ENCODE results near the gene LEMD2. TPM values are rescaled to one million over a fixed set of nuclear protein-coding genes. Genes with fewer than 3 reads are reported as not detected.

The LEMD2 gene
- total RNA-seq, 2 donors from 2014 or later: 62.6 to 66.7 TPM

GRCh38 chr6:33766921-33767907 lies 21.7 kb downstream of the LEMD2 start:
- DNase-seq (no peak), ATAC-seq (no peak)
- intact Hi-C loops (cut with DNase I, micrococcal nuclease): loop anchor here in 1 of 2 donors (10.0 kb wide), 1 partner anchor 182 kb away; the partner anchor contains the start of gene BAK1

- DNase-seq: no peak
- intact Hi-C loops (cut with DNase I, micrococcal nuclease): loop anchor here in 1 of 2 donors (10.0 kb wide), 1 partner anchor 181 kb away; the partner anchor contains the start of gene BAK1
Measured at GRCh38 chr6:33765368-33765767, 23.6 kb downstream of the LEMD2 start.

GRCh38 chr6:33764036-33764435 lies 24.9 kb downstream of the LEMD2 start:
- intact Hi-C loops (cut with DNase I, micrococcal nuclease): loop anchor here in 1 of 2 donors (10.0 kb wide), 1 partner anchor 179 kb away; the partner anchor contains the start of gene BAK1
- DNase-seq (no peak), ATAC-seq (no peak)

More at GRCh38 chr6:33765368-33765767, 23.6 kb downstream of the LEMD2 start:
- ATAC-seq: no peak

GRCh38 chr6:33763483-33763882 lies 25.4 kb downstream of the LEMD2 start:
- no peak for ATAC-seq
- intact Hi-C loops (cut with DNase I, micrococcal nuclease): loop anchor here in 1 of 2 donors (10.0 kb wide), 1 partner anchor 179 kb away; the partner anchor contains the start of gene BAK1

GRCh38 chr6:33762713-33763112 lies 26.2 kb downstream of the LEMD2 start:
- DNase-seq (no peak), ATAC-seq (no peak)
- intact Hi-C loops (cut with DNase I, micrococcal nuclease): loop anchor here in 1 of 2 donors (10.0 kb wide), 1 partner anchor 178 kb away; the partner anchor contains the start of gene BAK1

More at GRCh38 chr6:33763483-33763882, 25.4 kb downstream of the LEMD2 start:
- no peak for DNase-seq

- DNase-seq: peak; percentile 75 to 79
- intact Hi-C loops (cut with DNase I, micrococcal nuclease): loop anchor here in 1 of 2 donors (10.0 kb wide), 1 partner anchor 177 kb away; the partner anchor contains the start of gene BAK1
Measured at GRCh38 chr6:33761922-33762629, 26.9 kb downstream of the LEMD2 start.

GRCh38 chr6:33761581-33761921 lies 27.4 kb downstream of the LEMD2 start:
- no peak for ATAC-seq

More at GRCh38 chr6:33761922-33762629, 26.9 kb downstream of the LEMD2 start:
- peak; percentile 93 for ATAC-seq

GRCh38 chr6:33759887-33760629 lies 28.9 kb downstream of the LEMD2 start:
- ATAC-seq (no peak), DNase-seq (no peak)
- intact Hi-C loops (cut with DNase I, micrococcal nuclease): loop anchor here in 1 of 2 donors (10.0 kb wide), 1 partner anchor 175 kb away; the partner anchor contains the start of gene BAK1

More at GRCh38 chr6:33761581-33761921, 27.4 kb downstream of the LEMD2 start:
- no peak for DNase-seq
- intact Hi-C loops (cut with DNase I, micrococcal nuclease): loop anchor here in 1 of 2 donors (10.0 kb wide), 1 partner anchor 177 kb away; the partner anchor contains the start of gene BAK1

- DNase-seq (no peak), ATAC-seq (no peak)
- intact Hi-C loops (cut with DNase I, micrococcal nuclease): no loop called here
Measured at GRCh38 chr6:33758815-33759216, 30.1 kb downstream of the LEMD2 start.

- intact Hi-C loops (cut with DNase I, micrococcal nuclease): no loop called here
- ATAC-seq: no peak
- no peak for DNase-seq
Measured at GRCh38 chr6:33757906-33758305, 31.0 kb downstream of the LEMD2 start.

GRCh38 chr6:33757113-33757512 lies 31.8 kb downstream of the LEMD2 start:
- no peak for ATAC-seq
- DNase-seq: no peak
- intact Hi-C loops (cut with DNase I, micrococcal nuclease): no loop called here

GRCh38 chr6:33756211-33756954 lies 32.5 kb downstream of the LEMD2 start:
- ATAC-seq (peak; percentile 36), DNase-seq (no peak)
- intact Hi-C loops (cut with DNase I, micrococcal nuclease): no loop called here

GRCh38 chr6:33755070-33755869 lies 33.7 kb downstream of the LEMD2 start:
- intact Hi-C loops (cut with DNase I, micrococcal nuclease): no loop called here
- DNase-seq (no peak), ATAC-seq (no peak)

- no peak for ATAC-seq
- intact Hi-C loops (cut with DNase I, micrococcal nuclease): no loop called here
- DNase-seq: no peak
Measured at GRCh38 chr6:33754222-33754621, 34.7 kb downstream of the LEMD2 start.

GRCh38 chr6:33752646-33753015 lies 36.3 kb downstream of the LEMD2 start:
- intact Hi-C loops (cut with DNase I, micrococcal nuclease): no loop called here
- ATAC-seq: peak; percentile 1

GRCh38 chr6:33751771-33752645 lies 36.9 kb downstream of the LEMD2 start:
- DNase-seq (peak; percentile 81), ATAC-seq (peak; percentile 96)
- intact Hi-C loops (cut with DNase I, micrococcal nuclease): no loop called here

More at GRCh38 chr6:33752646-33753015, 36.3 kb downstream of the LEMD2 start:
- DNase-seq: no peak

Measured in left colon (tissue), 2 donors.